ENCODE results near the gene EFTUD2. TPM values are rescaled to one million over a fixed set of nuclear protein-coding genes. Genes with fewer than 3 reads are reported as not detected.
"Not testable (repeated sequence)": the region's sequence is repeated elsewhere in the genome, so short reads cannot be mapped to it uniquely, and the experiment has no call there.

The EFTUD2 gene
- total RNA-seq (65.8 TPM), polyA plus RNA-seq (44.0 TPM)
- long read RNA-seq, donor 1, full-length matches to known transcripts = 3 of 3 reads
- long read RNA-seq, donor 1, partial matches to known transcripts = 0 of 3 reads
- long read RNA-seq, donor 1, other reads (novel, unspliced or antisense) = 0 of 3 reads
- long read RNA-seq, donor 2 = 0 reads
- long read RNA-seq, donor 3, full-length matches to known transcripts = 9 of 9 reads
- long read RNA-seq, donor 3, partial matches to known transcripts = 0 of 9 reads
- long read RNA-seq, donor 3, other reads (novel, unspliced or antisense) = 0 of 9 reads
- long read RNA-seq, donor 4, full-length matches to known transcripts = 6 of 6 reads
- long read RNA-seq, donor 4, partial matches to known transcripts = 0 of 6 reads
- long read RNA-seq, donor 4, other reads (novel, unspliced or antisense) = 0 of 6 reads
- long read RNA-seq, donor 5, full-length matches to known transcripts = 8 of 14 reads
- long read RNA-seq, donor 5, partial matches to known transcripts = 0 of 14 reads
- long read RNA-seq, donor 5, other reads (novel, unspliced or antisense) = 6 of 14 reads
- long read RNA-seq, donor 6, full-length matches to known transcripts = 6 of 12 reads
- long read RNA-seq, donor 6, partial matches to known transcripts = 0 of 12 reads
- long read RNA-seq, donor 6, other reads (novel, unspliced or antisense) = 6 of 12 reads
- long read RNA-seq, donor 7, full-length matches to known transcripts = 7 of 7 reads
- long read RNA-seq, donor 7, partial matches to known transcripts = 0 of 7 reads
- long read RNA-seq, donor 7, other reads (novel, unspliced or antisense) = 0 of 7 reads
- long read RNA-seq, donor 8, full-length matches to known transcripts = 2 of 2 reads
- long read RNA-seq, donor 8, partial matches to known transcripts = 0 of 2 reads
- long read RNA-seq, donor 8, other reads (novel, unspliced or antisense) = 0 of 2 reads
- long read RNA-seq, donor 9, full-length matches to known transcripts = 2 of 8 reads
- long read RNA-seq, donor 9, partial matches to known transcripts = 0 of 8 reads
- long read RNA-seq, donor 9, other reads (novel, unspliced or antisense) = 6 of 8 reads
- long read RNA-seq, donor 10, full-length matches to known transcripts = 7 of 7 reads
- long read RNA-seq, donor 10, partial matches to known transcripts = 0 of 7 reads
- long read RNA-seq, donor 10, other reads (novel, unspliced or antisense) = 0 of 7 reads

DNA sequence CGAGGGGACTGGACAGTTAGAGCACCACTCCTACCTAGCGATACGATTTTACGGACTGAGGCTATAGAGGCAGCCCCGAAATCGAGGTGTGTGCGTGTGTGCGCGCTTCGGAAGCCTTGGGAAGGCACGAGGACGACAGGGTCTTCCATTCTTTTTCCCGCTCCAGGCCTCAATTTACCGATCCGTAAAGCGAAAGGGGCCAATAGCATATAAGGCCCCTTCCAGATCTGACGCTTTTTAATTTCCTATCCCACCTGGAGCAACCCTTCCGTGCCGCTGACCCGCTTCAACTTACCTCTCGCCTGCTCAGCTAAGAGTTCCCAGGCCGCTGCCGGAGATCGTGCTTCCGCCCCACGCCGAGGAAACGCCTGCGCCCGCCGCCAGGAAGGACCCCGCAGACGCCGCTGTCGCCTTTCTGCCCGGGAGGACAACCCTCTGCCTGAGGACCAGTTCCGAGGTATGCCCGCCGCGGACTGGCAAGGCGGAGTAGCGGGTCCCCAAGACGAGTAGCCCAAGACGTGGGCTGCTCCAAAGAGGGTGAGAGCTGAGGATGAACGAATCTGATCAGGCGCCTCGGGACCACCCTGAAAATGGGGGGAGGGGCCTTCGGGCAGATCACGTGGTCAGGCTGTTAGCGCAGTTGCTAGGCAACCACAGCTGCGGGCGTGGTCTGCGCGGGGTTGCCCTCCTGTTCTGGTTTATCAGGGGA is at the start of gene EFTUD2:
EFTUD2 (minus strand) TSS at position 372 of the 709 bp plus-strand sequence. CDS start 4,924 bp downstream, outside the sequence.
- peaks cover 0 to 24% of the 10 kb centered on the region in 2 donors for H3K27me3 ChIP-seq (ENCODE audit: control insufficient read depth in 2 of 2, insufficient read depth in 1 of 2, low read length in 1 of 2)
- DNase-seq (ENCODE audit: low read depth in 6 of 9, low spot score in 9 of 9) = peak; percentile 81 to 96 (median 90)
- H3K4me1 ChIP-seq (ENCODE audit: control insufficient read depth in 2 of 2, insufficient read depth in 2 of 2, low read length in 2 of 2) = peaks cover 7 to 11% of the 10 kb centered on the region in 2 donors
- under 1% methylated on average over 54 of the region's 54 CpGs for WGBS
- peak within 1 kb of the TSS; percentile 60 to 63 for H3K4me3 ChIP-seq (ENCODE audit: low read length in 2 of 2)
- H3K27ac ChIP-seq (ENCODE audit: low read depth in 1 of 2, low read length in 1 of 2) = peak within 1 kb of the TSS; percentile 87 to 96
- no peaks in the 10 kb centered on the region for H3K9me3 ChIP-seq (ENCODE audit: control insufficient read depth in 2 of 2, insufficient read depth in 1 of 2, low read length in 1 of 2)
- peaks cover 4 to 5% of the 10 kb centered on the region in 2 donors for H3K36me3 ChIP-seq (ENCODE audit: control insufficient read depth in 2 of 2, insufficient read depth in 2 of 2, low read length in 1 of 2)

DNA sequence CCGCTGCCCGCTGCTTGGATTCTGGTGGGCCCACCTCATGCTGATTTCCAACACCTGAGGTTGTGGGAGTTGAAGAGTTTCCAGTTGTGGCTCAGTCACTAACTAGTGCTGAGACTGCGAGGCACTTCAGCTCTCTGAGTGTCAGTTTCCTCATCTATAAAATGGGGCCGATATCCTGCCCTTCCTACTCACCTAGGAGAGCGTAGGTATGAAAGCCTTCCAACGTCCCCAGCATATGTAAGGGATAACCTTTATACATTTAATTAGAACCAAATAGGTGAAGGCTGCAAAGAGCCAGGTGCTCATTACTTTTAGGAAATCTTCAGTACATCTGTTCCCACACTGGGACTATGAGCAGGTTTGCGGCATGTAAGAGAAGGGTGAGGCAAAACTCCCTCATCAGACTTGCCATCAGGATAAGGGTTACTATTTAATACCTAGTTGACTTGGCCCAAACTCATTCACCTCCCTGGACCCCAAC is 49.1 kb upstream of the EFTUD2 start:
- Histone ChIP-seq H3K4me3 (ENCODE audit: low read length in 2 of 2) (peak overlapping the region; percentile 79 to 88), H3K27me3 (ENCODE audit: control insufficient read depth in 2 of 2, insufficient read depth in 1 of 2, low read length in 1 of 2) (peaks cover 0 to 11% of the 10 kb centered on the region in 2 donors), H3K9me3 (ENCODE audit: control insufficient read depth in 2 of 2, insufficient read depth in 1 of 2, low read length in 1 of 2) (no peaks in the 10 kb centered on the region), H3K36me3 (ENCODE audit: control insufficient read depth in 2 of 2, insufficient read depth in 2 of 2, low read length in 1 of 2) (peaks cover 0 to 12% of the 10 kb centered on the region in 2 donors), H3K4me1 (ENCODE audit: control insufficient read depth in 2 of 2, insufficient read depth in 2 of 2, low read length in 2 of 2) (peaks cover 12 to 17% of the 10 kb centered on the region in 2 donors), H3K27ac (ENCODE audit: low read depth in 1 of 2, low read length in 1 of 2) (peak overlapping the region in 1 of 2 donors; percentile 69)
- 76% methylated on average over 7 of the region's 7 CpGs for WGBS
- DNase-seq (ENCODE audit: low read depth in 6 of 9, low spot score in 9 of 9) = no peak

DNA sequence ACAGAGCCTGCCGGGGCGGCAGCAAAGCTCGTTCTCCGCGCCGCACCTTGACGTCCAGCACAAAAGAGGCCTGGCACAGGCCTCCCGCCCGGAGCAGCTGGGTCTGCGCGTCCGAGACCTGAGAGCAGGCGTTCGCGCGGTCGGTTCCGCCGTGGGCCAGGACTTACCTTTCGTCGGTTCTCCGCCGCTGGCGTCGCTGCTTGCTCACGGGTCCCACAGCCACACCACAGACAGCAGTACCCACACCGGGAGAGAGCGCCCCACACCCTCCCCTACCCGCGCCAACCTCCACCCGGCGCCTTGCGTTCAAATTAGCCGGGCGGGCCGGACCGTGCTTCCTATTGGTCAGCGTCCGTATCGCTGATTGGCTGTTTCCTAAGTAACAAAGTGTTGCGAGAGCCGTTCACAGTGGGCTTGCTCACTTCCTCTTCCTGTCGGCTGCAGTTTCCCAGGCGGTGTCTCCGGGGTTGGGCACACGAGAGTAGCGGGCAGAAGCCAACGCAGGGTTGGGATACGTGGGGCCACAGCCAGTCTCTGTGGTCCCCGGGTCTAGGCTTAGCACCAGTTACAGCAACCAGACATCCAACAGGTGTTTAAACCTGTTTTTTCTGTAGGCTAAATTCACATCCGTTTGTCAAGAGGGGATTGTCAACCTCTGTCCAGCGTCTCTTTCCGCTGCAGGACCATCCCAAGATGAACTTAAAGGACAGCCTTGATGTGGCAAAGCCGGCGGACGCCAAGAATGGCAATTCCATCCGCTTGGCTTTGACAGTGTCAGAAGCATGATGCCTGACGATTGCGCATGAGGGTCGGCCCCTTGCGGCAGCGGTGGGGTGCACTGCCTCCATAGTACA is 48.4 kb upstream of the EFTUD2 start, which contains the start of gene KIF18B:
KIF18B (minus strand) TSS at position 313 of the 854 bp plus-strand sequence. CDS start 11,429 bp downstream, outside the sequence.
- H3K9me3 ChIP-seq (ENCODE audit: control insufficient read depth in 2 of 2, insufficient read depth in 1 of 2, low read length in 1 of 2) = no peaks in the 10 kb centered on the region
- 3% methylated on average over 62 of the region's 62 CpGs for WGBS

DNA sequence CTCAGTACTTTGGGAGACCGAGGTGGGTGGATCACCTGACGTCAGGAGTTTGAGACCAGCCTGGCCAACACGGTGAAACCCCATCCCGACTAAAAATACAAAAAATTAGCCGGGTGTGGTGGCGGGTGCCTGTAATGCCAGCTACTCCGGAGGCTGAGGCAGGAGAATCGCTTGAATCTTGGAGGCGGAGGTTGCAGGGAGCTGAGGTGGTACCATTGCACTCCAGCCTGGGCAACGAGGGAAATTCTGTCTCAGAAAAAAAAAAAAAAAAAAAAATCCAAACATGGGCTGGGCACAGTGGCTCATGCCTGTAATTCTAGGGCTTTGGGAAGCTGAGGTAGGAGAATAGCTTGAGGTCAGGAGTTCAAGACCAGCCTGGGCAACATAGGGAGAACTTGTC is 46.4 kb upstream of the EFTUD2 start:
- not testable (repeated sequence) for H3K9me3 ChIP-seq (ENCODE audit: control insufficient read depth in 2 of 2, insufficient read depth in 1 of 2, low read length in 1 of 2); H3K27ac ChIP-seq (ENCODE audit: low read depth in 1 of 2, low read length in 1 of 2); DNase-seq (ENCODE audit: low read depth in 6 of 9, low spot score in 9 of 9); H3K27me3 ChIP-seq (ENCODE audit: control insufficient read depth in 2 of 2, insufficient read depth in 1 of 2, low read length in 1 of 2); H3K4me3 ChIP-seq (ENCODE audit: low read length in 2 of 2)
- peaks cover 0 to 31% of the 10 kb centered on the region in 2 donors for H3K36me3 ChIP-seq (ENCODE audit: control insufficient read depth in 2 of 2, insufficient read depth in 2 of 2, low read length in 1 of 2)
- 99% methylated on average over 10 of the region's 10 CpGs for WGBS
- peaks cover 12 to 26% of the 10 kb centered on the region in 2 donors for H3K4me1 ChIP-seq (ENCODE audit: control insufficient read depth in 2 of 2, insufficient read depth in 2 of 2, low read length in 2 of 2)

More for the DNA sequence above, 48.4 kb upstream of the EFTUD2 start, which contains the start of gene KIF18B:
- peaks cover 0 to 14% of the 10 kb centered on the region in 2 donors for H3K36me3 ChIP-seq (ENCODE audit: control insufficient read depth in 2 of 2, insufficient read depth in 2 of 2, low read length in 1 of 2)
- DNase-seq (ENCODE audit: low read depth in 6 of 9, low spot score in 9 of 9) = peak; percentile 77 to 96 (median 89)
- H3K27me3 ChIP-seq (ENCODE audit: control insufficient read depth in 2 of 2, insufficient read depth in 1 of 2, low read length in 1 of 2) = peaks cover 0 to 4% of the 10 kb centered on the region in 2 donors
- H3K4me1 ChIP-seq (ENCODE audit: control insufficient read depth in 2 of 2, insufficient read depth in 2 of 2, low read length in 2 of 2) = peaks cover 12 to 17% of the 10 kb centered on the region in 2 donors
- peak within 1 kb of the TSS; percentile 69 to 91 for H3K27ac ChIP-seq (ENCODE audit: low read depth in 1 of 2, low read length in 1 of 2)
- H3K4me3 ChIP-seq (ENCODE audit: low read length in 2 of 2) = peak within 1 kb of the TSS; percentile 79 to 88

DNA sequence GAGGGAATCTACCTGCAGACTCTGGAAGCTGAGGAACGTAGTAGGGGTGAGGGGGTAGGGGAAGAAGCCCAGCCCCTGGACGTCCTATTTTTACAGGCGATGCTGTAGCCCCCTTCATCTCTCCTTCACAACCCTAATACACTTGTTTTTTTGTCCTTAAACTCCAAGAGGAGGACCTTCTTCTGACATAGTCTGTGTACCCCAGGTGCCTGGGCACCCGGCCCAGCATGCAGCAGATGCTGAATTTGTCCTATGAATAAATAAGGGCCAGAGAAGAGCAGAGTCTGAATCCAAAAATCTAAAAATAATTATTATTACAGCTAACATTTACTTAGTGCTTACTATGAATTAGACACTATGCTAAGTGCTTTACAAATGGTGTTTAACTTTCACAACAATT is 43.2 kb upstream of the EFTUD2 start:
- WGBS = 96% methylated on average over 4 of the region's 4 CpGs
- no peak for DNase-seq (ENCODE audit: low read depth in 6 of 9, low spot score in 9 of 9)
- peaks cover 0 to 5% of the 10 kb centered on the region in 2 donors for H3K9me3 ChIP-seq (ENCODE audit: control insufficient read depth in 2 of 2, insufficient read depth in 1 of 2, low read length in 1 of 2)
- peaks cover 7 to 22% of the 10 kb centered on the region in 2 donors for H3K4me1 ChIP-seq (ENCODE audit: control insufficient read depth in 2 of 2, insufficient read depth in 2 of 2, low read length in 2 of 2)
- H3K27me3 ChIP-seq (ENCODE audit: control insufficient read depth in 2 of 2, insufficient read depth in 1 of 2, low read length in 1 of 2) = no peaks in the 10 kb centered on the region
- no peak overlapping the region for H3K4me3 ChIP-seq (ENCODE audit: low read length in 2 of 2)
- peaks cover 0 to 46% of the 10 kb centered on the region in 2 donors for H3K36me3 ChIP-seq (ENCODE audit: control insufficient read depth in 2 of 2, insufficient read depth in 2 of 2, low read length in 1 of 2)
- H3K27ac ChIP-seq (ENCODE audit: low read depth in 1 of 2, low read length in 1 of 2) = no peak overlapping the region

DNA sequence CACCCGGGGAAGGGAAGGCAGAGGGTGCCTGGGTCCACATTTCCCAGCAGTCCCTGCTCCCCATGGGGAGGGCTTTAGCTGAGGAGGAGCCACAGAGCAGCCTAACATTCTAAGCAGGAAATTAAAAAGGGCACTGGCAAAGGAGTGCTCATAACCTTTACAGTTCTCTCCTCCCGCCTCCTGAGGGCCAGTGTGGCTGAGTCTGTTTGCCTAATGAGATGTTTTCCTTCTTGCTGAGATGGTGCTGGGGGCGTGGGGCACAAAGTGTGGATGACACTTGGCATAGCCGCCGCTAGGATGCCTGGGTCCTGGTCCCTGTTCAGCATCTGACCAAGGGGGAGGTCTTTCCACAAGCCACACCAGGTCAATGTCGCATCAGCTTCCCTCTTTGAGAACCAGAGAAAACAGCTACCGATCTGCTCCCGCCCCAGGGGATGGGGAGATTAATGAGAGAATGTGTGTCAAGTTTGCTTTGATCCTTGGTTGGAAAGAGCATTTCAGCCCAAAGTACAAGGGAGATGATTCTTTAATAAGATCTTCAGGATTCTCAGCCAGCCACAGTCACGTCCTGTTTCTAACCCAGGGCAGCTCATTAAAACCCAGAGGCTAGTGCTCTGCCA is 42.6 kb upstream of the EFTUD2 start:
- peaks cover 7 to 16% of the 10 kb centered on the region in 2 donors for H3K4me1 ChIP-seq (ENCODE audit: control insufficient read depth in 2 of 2, insufficient read depth in 2 of 2, low read length in 2 of 2)
- DNase-seq (ENCODE audit: low read depth in 6 of 9, low spot score in 9 of 9) = no peak
- H3K27me3 ChIP-seq (ENCODE audit: control insufficient read depth in 2 of 2, insufficient read depth in 1 of 2, low read length in 1 of 2) = no peaks in the 10 kb centered on the region
- 95% methylated on average over 9 of the region's 9 CpGs for WGBS
- H3K27ac ChIP-seq (ENCODE audit: low read depth in 1 of 2, low read length in 1 of 2) = no peak overlapping the region
- H3K9me3 ChIP-seq (ENCODE audit: control insufficient read depth in 2 of 2, insufficient read depth in 1 of 2, low read length in 1 of 2) = peaks cover 0 to 5% of the 10 kb centered on the region in 2 donors
- H3K4me3 ChIP-seq (ENCODE audit: low read length in 2 of 2) = no peak overlapping the region
- peaks cover 0 to 49% of the 10 kb centered on the region in 2 donors for H3K36me3 ChIP-seq (ENCODE audit: control insufficient read depth in 2 of 2, insufficient read depth in 2 of 2, low read length in 1 of 2)

DNA sequence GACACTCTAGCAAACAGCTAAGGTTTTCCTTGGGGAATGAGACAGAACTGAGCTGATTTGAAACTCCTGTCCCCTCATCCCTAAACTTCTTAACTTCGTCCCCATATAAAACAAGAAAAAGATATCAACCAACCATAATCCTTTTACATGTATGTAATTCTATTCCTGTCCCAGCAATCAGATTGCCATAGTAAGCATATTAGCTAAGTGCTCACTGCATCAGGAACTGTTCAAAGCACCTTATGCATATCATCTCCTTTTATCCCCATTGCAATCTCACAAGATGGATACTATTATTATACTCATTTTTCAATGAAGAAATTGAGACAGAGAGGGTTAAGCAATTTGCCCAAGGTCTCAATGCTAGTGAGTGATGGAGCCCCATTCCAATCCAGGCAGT is 41.5 kb upstream of the EFTUD2 start:
- no peak for DNase-seq (ENCODE audit: low read depth in 6 of 9, low spot score in 9 of 9)
- H3K36me3 ChIP-seq (ENCODE audit: control insufficient read depth in 2 of 2, insufficient read depth in 2 of 2, low read length in 1 of 2) = peaks cover 5 to 56% of the 10 kb centered on the region in 2 donors
- 93% methylated on average over 1 of the region's 1 CpG for WGBS

More for the DNA sequence above, 41.5 kb upstream of the EFTUD2 start:
- H3K27ac ChIP-seq (ENCODE audit: low read depth in 1 of 2, low read length in 1 of 2) = no peak overlapping the region
- no peak overlapping the region for H3K4me3 ChIP-seq (ENCODE audit: low read length in 2 of 2)
- H3K27me3 ChIP-seq (ENCODE audit: control insufficient read depth in 2 of 2, insufficient read depth in 1 of 2, low read length in 1 of 2) = no peaks in the 10 kb centered on the region
- H3K4me1 ChIP-seq (ENCODE audit: control insufficient read depth in 2 of 2, insufficient read depth in 2 of 2, low read length in 2 of 2) = peaks cover 2 to 15% of the 10 kb centered on the region in 2 donors
- peaks cover 0 to 5% of the 10 kb centered on the region in 2 donors for H3K9me3 ChIP-seq (ENCODE audit: control insufficient read depth in 2 of 2, insufficient read depth in 1 of 2, low read length in 1 of 2)

Measured in thymus (tissue), 14 donors.